WTC11 (cell line): ENCODE results near the gene SLC19A1. TPM values are rescaled to one million over a fixed set of nuclear protein-coding genes. Genes with fewer than 3 reads are reported as not detected.

Experiments
- ATAC-seq: fragments of 200-7000 bp; cut with Tn5 transposase; 2 replicates; pipeline ENCODE4 v1.10.0; 2021; ENCODE audit warnings: mild to moderate bottlenecking, moderate library complexity
- CTCF ChIA-PET: fragments of 300-600 bp; sonication (Branson Sonifier 250); formaldehyde crosslinking; loops from one replicate; lab custom pipeline; 2021; ENCODE audit warnings: antibody characterized with exemption; lab: Charles Lee
- POLR2A ChIA-PET: fragments of 350-600 bp; sonication (Branson Sonifier 250); formaldehyde crosslinking; loops from one replicate; lab custom pipeline; 2021; ENCODE audit warnings: antibody characterized with exemption; lab: Charles Lee
- DNase-seq: peaks from one replicate; pipeline ENCODE4 v3.0.0; 2021; ENCODE audit warnings: low spot score
- H3K27ac Mint-ChIP-seq: 2 replicates; pipeline ENCODE4 v1.8.0; 2021; ENCODE audit warnings: mixed read lengths
- H3K27me3 Mint-ChIP-seq: 2 replicates; pipeline ENCODE4 v1.8.0; 2021; ENCODE audit warnings: low read depth, mild to moderate bottlenecking, moderate library complexity, mixed read lengths
- H3K36me3 Mint-ChIP-seq: 2 replicates; pipeline ENCODE4 v1.8.0; 2021; ENCODE audit warnings: mixed read lengths
- H3K4me1 Mint-ChIP-seq: 2 replicates; pipeline ENCODE4 v1.8.0; 2022; ENCODE audit warnings: mixed read lengths
- H3K4me3 Mint-ChIP-seq: 2 replicates; pipeline ENCODE4 v1.8.0; 2021; ENCODE audit warnings: mild to moderate bottlenecking, moderate library complexity, mixed read lengths
- H3K9me3 Mint-ChIP-seq: 2 replicates; pipeline ENCODE4 v1.8.0; 2021; ENCODE audit warnings: mixed read lengths
- CREB1 ChIP-seq: sonication (generic); formaldehyde crosslinking; IDR thresholded peaks from 2 replicates; pipeline ENCODE4 v1.8.0; 2023; ENCODE audit warnings: mild to moderate bottlenecking, missing genetic modification reagents
- CREM ChIP-seq: sonication (generic); formaldehyde crosslinking; IDR thresholded peaks from 2 replicates; pipeline ENCODE4 v1.8.1; 2022; ENCODE audit warnings: mild to moderate bottlenecking, missing genetic modification reagents, moderate library complexity
- FOXP1 ChIP-seq: sonication (generic); formaldehyde crosslinking; IDR thresholded peaks from 2 replicates; pipeline ENCODE4 v1.8.0; 2022; ENCODE audit warnings: missing genetic modification reagents, mild to moderate bottlenecking, moderate library complexity, borderline replicate concordance
- JAZF1 ChIP-seq: fragments of 250-450 bp; sonication (Bioruptor Pico); IDR thresholded peaks from 2 replicates; pipeline ENCODE4 v1.9.0; 2021; ENCODE audit warnings: moderate library complexity, mild to moderate bottlenecking, inconsistent platforms
- NR1H2 ChIP-seq: sonication (generic); formaldehyde crosslinking; IDR thresholded peaks from 2 replicates; pipeline ENCODE4 v1.9.0; 2021; ENCODE audit warnings: mild to moderate bottlenecking, moderate library complexity, missing genetic modification reagents
- SMAD4 ChIP-seq: sonication (generic); formaldehyde crosslinking; IDR thresholded peaks from 2 replicates; pipeline ENCODE4 v1.8.0; 2022; ENCODE audit warnings: mild to moderate bottlenecking, missing genetic modification reagents
- TP53 ChIP-seq: sonication (generic); formaldehyde crosslinking; IDR thresholded peaks from 2 replicates; pipeline ENCODE4 v1.8.1; 2023; ENCODE audit warnings: mild to moderate bottlenecking, missing genetic modification reagents
- ZNF219 ChIP-seq: sonication (generic); formaldehyde crosslinking; IDR thresholded peaks from 2 replicates; pipeline ENCODE4 v1.8.0; 2023; ENCODE audit warnings: missing genetic modification reagents, mild to moderate bottlenecking, borderline replicate concordance
- total RNA-seq: library from RNA; stranded (reverse); gene quantifications from 3 replicates; pipeline ENCODE4 v1.2.3, GENCODE V29; 2021
- TF ChIP-seq, protein P1 (sequence below): sonication (generic); formaldehyde crosslinking; IDR thresholded peaks from 2 replicates; pipeline ENCODE4 v1.8.1; 2022; ENCODE audit warnings: low read depth, missing genetic modification reagents, borderline replicate concordance
- TF ChIP-seq, protein P2 (sequence below): sonication (generic); formaldehyde crosslinking; IDR thresholded peaks from 2 replicates; pipeline ENCODE4 v1.8.0; 2022; ENCODE audit warnings: mild to moderate bottlenecking, missing genetic modification reagents
- TF ChIP-seq, protein P3 (sequence below): sonication (generic); formaldehyde crosslinking; IDR thresholded peaks from 2 replicates; pipeline ENCODE4 v1.8.1; 2023; ENCODE audit warnings: mild to moderate bottlenecking, missing genetic modification reagents, borderline replicate concordance
- TF ChIP-seq, protein P4 (sequence below): fragments of 250-450 bp; sonication (Bioruptor Pico); IDR thresholded peaks from 2 replicates; pipeline ENCODE4 v2.1.2; 2022; ENCODE audit warnings: mild to moderate bottlenecking, moderate library complexity
- TF ChIP-seq, protein P5 (sequence below): sonication (generic); formaldehyde crosslinking; IDR thresholded peaks from 2 replicates; pipeline ENCODE4 v1.8.1; 2022; ENCODE audit warnings: mild to moderate bottlenecking, moderate library complexity, missing genetic modification reagents
- TF ChIP-seq, protein P6 (sequence below): fragments of 250-450 bp; sonication (Bioruptor Pico); IDR thresholded peaks from 2 replicates; pipeline ENCODE4 v1.9.0; 2021; ENCODE audit warnings: mild to moderate bottlenecking

Gene SLC19A1
- total RNA-seq, 1 experiment from 2014 or later, result 29.8 TPM

DNA sequence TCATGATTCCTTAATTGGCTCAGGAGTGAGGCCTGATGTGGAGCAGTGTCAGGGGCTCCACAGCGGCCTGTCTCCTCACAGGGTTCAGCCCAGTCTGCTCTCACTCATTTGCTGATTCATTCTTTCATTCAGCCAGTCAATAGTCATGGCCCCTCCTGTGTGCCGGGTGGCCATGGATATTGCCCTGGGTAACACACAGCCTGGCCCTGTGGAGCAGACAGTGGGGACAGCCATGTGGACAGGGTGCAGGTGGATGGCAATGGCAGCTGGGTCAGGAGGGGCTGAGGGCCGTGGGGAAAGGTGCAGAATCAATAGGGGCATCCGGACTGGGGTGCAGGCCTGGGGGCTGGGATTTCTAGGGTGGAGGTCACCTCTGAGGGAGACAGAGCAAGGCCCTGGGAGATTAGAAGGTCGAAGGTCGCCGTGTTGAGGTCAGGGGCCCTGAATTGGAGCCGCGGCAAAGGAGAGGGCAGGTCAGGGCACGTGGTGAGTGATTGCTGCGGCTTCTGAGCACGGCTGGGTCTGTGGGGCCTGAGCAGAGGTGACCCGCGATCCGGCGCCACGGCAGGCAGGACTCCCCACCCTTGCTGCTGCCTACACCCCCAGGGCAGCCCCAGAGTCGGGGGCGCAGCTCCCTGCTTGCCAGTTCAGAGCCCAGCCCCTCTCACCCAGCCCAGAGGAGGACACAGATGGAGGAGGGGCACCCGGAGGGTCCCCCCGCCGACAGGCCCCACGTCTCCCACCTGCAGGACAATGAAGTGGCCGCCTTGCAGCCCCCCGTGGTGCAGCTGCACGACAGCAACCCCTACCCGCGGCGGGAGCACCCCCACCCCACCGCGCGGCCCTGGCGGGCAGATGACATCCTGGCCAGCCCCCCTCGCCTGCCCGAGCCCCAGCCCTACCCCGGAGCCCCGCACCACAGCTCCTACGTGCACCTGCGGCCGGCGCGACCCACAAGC is 33.4 kb downstream of the SLC19A1 start (continued):
- TF ChIP-seq, protein P1, sequence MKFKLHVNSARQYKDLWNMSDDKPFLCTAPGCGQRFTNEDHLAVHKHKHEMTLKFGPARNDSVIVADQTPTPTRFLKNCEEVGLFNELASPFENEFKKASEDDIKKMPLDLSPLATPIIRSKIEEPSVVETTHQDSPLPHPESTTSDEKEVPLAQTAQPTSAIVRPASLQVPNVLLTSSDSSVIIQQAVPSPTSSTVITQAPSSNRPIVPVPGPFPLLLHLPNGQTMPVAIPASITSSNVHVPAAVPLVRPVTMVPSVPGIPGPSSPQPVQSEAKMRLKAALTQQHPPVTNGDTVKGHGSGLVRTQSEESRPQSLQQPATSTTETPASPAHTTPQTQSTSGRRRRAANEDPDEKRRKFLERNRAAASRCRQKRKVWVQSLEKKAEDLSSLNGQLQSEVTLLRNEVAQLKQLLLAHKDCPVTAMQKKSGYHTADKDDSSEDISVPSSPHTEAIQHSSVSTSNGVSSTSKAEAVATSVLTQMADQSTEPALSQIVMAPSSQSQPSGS, result no peak
- TF ChIP-seq JAZF1 (CRISPR knock-in tag) (no peak), FOXP1 (CRISPR knock-in tag) (no peak), ZNF219 (CRISPR knock-in tag) (no peak)
- TF ChIP-seq, protein P2, sequence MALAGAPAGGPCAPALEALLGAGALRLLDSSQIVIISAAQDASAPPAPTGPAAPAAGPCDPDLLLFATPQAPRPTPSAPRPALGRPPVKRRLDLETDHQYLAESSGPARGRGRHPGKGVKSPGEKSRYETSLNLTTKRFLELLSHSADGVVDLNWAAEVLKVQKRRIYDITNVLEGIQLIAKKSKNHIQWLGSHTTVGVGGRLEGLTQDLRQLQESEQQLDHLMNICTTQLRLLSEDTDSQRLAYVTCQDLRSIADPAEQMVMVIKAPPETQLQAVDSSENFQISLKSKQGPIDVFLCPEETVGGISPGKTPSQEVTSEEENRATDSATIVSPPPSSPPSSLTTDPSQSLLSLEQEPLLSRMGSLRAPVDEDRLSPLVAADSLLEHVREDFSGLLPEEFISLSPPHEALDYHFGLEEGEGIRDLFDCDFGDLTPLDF (CRISPR knock-in tag), result no peak

DNA sequence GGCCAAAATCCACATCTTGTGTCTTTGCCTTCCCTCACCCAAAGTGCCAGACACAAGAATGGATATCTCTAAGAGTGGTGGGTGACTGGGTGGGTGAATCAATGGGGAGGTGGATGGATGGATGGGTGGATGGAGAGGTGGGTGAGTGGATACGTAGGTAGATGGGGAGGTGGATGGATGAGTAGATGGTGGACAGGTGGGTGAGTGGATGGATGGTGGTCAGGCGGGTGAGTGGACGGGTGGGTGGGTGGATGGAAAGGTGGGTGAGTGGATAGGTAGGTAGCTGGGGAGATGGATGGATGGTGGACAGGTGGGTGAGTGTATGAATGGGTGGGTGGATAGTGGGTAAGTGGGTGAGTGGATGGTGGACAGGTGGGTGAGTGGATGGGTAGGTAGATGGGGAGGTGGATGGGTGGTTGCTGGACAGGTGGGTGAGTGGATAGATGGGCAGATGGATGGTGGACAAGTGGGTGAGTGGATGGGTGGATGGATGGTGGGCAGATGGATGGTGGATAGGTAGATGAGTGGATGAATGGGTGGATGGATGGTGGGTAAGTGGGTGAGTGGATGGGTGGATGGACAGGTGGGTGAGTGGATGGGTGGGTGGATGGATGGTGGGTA is 34.2 kb downstream of the SLC19A1 start:
- H3K4me3 Mint-ChIP-seq, result no peak overlapping the region

DNA sequence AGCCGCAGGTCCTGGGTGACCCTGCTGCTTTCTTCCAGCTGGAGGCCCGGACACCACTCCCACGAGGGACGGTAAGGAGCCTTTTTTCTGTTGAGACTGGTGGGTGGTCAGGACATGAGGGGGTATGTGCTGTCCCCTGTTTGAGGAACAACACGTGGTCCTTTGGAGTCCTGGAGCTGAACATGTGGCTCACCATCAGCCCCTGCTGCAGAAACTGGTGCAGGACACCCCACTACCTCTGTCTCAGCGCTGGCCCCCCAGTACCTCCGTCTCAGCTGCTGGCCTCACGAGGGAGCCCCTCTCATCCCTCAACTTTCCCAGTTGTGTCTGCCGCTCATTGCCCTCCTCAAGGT is 34.7 kb downstream of the SLC19A1 start:
- Mint-ChIP-seq H3K27me3 (no peaks in the 10 kb centered on the region; the same call in 1 of the 2 replicates), H3K27ac (no peak overlapping the region)
- POLR2A ChIA-PET, result interaction anchor here (0.6 kb wide), 2 partner anchors 19 to 118 kb away, joined by 3 to 4 read pairs; no protein-coding TSS in a partner anchor
- ATAC-seq, result no peak
- DNase-seq, result no peak
- TF ChIP-seq NR1H2 (CRISPR knock-in tag) (no peak), SMAD4 (no peak)
- TF ChIP-seq, protein P3, sequence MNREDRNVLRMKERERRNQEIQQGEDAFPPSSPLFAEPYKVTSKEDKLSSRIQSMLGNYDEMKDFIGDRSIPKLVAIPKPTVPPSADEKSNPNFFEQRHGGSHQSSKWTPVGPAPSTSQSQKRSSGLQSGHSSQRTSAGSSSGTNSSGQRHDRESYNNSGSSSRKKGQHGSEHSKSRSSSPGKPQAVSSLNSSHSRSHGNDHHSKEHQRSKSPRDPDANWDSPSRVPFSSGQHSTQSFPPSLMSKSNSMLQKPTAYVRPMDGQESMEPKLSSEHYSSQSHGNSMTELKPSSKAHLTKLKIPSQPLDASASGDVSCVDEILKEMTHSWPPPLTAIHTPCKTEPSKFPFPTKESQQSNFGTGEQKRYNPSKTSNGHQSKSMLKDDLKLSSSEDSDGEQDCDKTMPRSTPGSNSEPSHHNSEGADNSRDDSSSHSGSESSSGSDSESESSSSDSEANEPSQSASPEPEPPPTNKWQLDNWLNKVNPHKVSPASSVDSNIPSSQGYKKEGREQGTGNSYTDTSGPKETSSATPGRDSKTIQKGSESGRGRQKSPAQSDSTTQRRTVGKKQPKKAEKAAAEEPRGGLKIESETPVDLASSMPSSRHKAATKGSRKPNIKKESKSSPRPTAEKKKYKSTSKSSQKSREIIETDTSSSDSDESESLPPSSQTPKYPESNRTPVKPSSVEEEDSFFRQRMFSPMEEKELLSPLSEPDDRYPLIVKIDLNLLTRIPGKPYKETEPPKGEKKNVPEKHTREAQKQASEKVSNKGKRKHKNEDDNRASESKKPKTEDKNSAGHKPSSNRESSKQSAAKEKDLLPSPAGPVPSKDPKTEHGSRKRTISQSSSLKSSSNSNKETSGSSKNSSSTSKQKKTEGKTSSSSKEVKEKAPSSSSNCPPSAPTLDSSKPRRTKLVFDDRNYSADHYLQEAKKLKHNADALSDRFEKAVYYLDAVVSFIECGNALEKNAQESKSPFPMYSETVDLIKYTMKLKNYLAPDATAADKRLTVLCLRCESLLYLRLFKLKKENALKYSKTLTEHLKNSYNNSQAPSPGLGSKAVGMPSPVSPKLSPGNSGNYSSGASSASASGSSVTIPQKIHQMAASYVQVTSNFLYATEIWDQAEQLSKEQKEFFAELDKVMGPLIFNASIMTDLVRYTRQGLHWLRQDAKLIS, result no peak
- TF ChIP-seq, all 79 proteins: peak for 0
- H3K4me1 Mint-ChIP-seq, result no peaks in the 10 kb centered on the region
- peaks cover 3% of the 10 kb centered on the region for H3K9me3 Mint-ChIP-seq
- H3K4me3 Mint-ChIP-seq, result no peak overlapping the region
- peaks cover 16% of the 10 kb centered on the region for H3K36me3 Mint-ChIP-seq
- CTCF ChIA-PET, result no interaction called here

More for the DNA sequence above, 34.2 kb downstream of the SLC19A1 start:
- ATAC-seq (no peak), DNase-seq (no peak)
- Mint-ChIP-seq H3K4me1 (no peaks in the 10 kb centered on the region), H3K9me3 (no peaks in the 10 kb centered on the region), H3K36me3 (peaks cover 11% of the 10 kb centered on the region), H3K27me3 (no peaks in the 10 kb centered on the region; the same call in 1 of the 2 replicates), H3K27ac (no peak overlapping the region)
- ChIA-PET POLR2A (interaction anchor here (0.6 kb wide), 1 partner anchor 19 kb away, joined by 3 read pairs; no protein-coding TSS in a partner anchor), CTCF (no interaction called here)
- TF ChIP-seq, protein P4, sequence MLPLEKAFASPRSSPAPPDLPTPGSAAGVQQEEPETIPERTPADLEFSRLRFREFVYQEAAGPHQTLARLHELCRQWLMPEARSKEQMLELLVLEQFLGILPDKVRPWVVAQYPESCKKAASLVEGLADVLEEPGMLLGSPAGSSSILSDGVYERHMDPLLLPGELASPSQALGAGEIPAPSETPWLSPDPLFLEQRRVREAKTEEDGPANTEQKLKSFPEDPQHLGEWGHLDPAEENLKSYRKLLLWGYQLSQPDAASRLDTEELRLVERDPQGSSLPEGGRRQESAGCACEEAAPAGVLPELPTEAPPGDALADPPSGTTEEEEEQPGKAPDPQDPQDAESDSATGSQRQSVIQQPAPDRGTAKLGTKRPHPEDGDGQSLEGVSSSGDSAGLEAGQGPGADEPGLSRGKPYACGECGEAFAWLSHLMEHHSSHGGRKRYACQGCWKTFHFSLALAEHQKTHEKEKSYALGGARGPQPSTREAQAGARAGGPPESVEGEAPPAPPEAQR, result no peak
- TF ChIP-seq CREB1 (CRISPR knock-in tag) (no peak), TP53 (CRISPR knock-in tag) (no peak), FOXP1 (CRISPR knock-in tag) (no peak), CREM (CRISPR knock-in tag) (no peak)
- TF ChIP-seq, protein P5, sequence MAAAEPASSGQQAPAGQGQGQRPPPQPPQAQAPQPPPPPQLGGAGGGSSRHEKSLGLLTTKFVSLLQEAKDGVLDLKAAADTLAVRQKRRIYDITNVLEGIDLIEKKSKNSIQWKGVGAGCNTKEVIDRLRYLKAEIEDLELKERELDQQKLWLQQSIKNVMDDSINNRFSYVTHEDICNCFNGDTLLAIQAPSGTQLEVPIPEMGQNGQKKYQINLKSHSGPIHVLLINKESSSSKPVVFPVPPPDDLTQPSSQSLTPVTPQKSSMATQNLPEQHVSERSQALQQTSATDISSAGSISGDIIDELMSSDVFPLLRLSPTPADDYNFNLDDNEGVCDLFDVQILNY (CRISPR knock-in tag), result no peak
- TF ChIP-seq, protein P6, sequence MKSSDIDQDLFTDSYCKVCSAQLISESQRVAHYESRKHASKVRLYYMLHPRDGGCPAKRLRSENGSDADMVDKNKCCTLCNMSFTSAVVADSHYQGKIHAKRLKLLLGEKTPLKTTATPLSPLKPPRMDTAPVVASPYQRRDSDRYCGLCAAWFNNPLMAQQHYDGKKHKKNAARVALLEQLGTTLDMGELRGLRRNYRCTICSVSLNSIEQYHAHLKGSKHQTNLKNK (CRISPR knock-in tag), result no peak
